GM21528 (cell line): ENCODE data around the gene KSR1.
"Not testable (repeated sequence)": the region's sequence is repeated elsewhere in the genome, so short reads cannot be mapped to it uniquely, and the experiment has no call there.

Experiments used
- ATAC-seq: cut with Tn5 transposase; IDR thresholded peaks from one replicate; pipeline ENCODE4 v1.9.1; 2021; ENCODE audit warnings: mild to moderate bottlenecking, moderate library complexity; ENCODE audit not compliant: unreplicated experiment, low FRiP score

The KSR1 gene

GRCh38 chr17:27452828-27453227 is 3.4 kb upstream of the KSR1 start:
- no peak for ATAC-seq

GRCh38 chr17:27453471-27453870 is 2.8 kb upstream of the KSR1 start:
- no peak for ATAC-seq

- ATAC-seq, result no peak
Observed at GRCh38 chr17:27454089-27454488, 2.2 kb upstream of the KSR1 start.

GRCh38 chr17:27455236-27455913 is 873 bp upstream of the KSR1 start:
- ATAC-seq, result no peak

- ATAC-seq, result no peak
Observed at GRCh38 chr17:27456681-27457359, 572 bp downstream of the KSR1 start.

- ATAC-seq, result no peak
Observed at GRCh38 chr17:27457360-27457715, 1.1 kb downstream of the KSR1 start.

GRCh38 chr17:27457731-27458523 is 1.7 kb downstream of the KSR1 start:
- no peak for ATAC-seq

- ATAC-seq, result no peak
Observed at GRCh38 chr17:27458524-27458908, 2.3 kb downstream of the KSR1 start.

- ATAC-seq, result no peak
Observed at GRCh38 chr17:27459433-27459832, 3.2 kb downstream of the KSR1 start.

GRCh38 chr17:27460196-27460725 is 4.0 kb downstream of the KSR1 start:
- no peak for ATAC-seq

GRCh38 chr17:27461192-27461859 is 5.1 kb downstream of the KSR1 start:
- no peak for ATAC-seq

GRCh38 chr17:27462149-27462548 is 5.9 kb downstream of the KSR1 start:
- no peak for ATAC-seq

- no peak for ATAC-seq
Observed at GRCh38 chr17:27462714-27463113, 6.5 kb downstream of the KSR1 start.

GRCh38 chr17:27463235-27463677 is 7.0 kb downstream of the KSR1 start:
- no peak for ATAC-seq

- not testable (repeated sequence) for ATAC-seq
Observed at GRCh38 chr17:27464019-27464418, 7.8 kb downstream of the KSR1 start.

GRCh38 chr17:27464431-27464830 is 8.2 kb downstream of the KSR1 start:
- ATAC-seq, result no peak

GRCh38 chr17:27465875-27466274 is 9.6 kb downstream of the KSR1 start:
- not testable (repeated sequence) for ATAC-seq

GRCh38 chr17:27466376-27466742 is 10.1 kb downstream of the KSR1 start:
- peak; percentile 24 for ATAC-seq

GRCh38 chr17:27466743-27467375 is 10.6 kb downstream of the KSR1 start:
- peak; percentile 64 for ATAC-seq

GRCh38 chr17:27469256-27469655 is 13.0 kb downstream of the KSR1 start:
- ATAC-seq, result no peak
